Stromal cell of bone marrow (primary cell): ENCODE data around the gene RANBP10.

Experiments used
- DNase-seq: peaks from one replicate; pipeline ENCODE4 v3.0.0-alpha.2; 2012; ENCODE audit warnings: low read depth

The RANBP10 gene

DNA sequence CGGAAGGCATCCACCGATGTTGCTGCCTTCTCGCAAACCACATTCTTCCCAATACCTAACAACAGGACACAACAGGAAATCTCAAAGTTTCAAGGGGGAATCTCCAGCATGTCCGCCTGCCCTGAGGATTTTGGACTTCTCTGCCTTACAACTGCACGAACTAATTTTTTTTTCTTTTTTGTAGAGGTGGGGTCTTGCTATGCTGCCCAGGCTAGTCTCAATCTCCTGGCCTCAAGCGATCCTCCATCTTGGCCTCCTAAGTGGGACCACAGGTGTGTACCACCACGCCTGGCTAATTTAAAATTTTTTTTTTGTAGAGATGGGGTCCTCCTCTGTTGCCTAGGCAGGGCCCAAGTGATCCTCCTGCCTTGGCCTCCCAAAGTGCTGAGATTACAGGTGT, 130.4 kb downstream of the RANBP10 start:
- no peak for DNase-seq

DNA sequence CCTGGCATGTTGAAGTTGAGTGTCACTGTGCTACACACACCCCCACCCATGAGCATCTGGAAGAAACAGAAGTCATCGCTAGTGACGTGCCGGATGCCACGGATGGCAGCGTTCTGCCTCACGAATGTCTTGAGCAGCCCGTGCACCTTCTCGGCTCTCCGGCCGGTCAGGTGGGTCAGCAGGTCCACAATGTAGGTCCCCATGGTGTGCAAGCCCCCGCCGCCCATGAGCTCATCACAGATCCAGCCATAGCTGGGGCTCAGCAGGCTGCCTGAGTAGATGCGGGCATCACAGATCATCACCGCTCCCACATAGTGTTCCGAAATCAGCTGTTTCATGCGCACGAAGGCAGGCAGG, 130.8 kb downstream of the RANBP10 start:
- DNase-seq = no peak

DNA sequence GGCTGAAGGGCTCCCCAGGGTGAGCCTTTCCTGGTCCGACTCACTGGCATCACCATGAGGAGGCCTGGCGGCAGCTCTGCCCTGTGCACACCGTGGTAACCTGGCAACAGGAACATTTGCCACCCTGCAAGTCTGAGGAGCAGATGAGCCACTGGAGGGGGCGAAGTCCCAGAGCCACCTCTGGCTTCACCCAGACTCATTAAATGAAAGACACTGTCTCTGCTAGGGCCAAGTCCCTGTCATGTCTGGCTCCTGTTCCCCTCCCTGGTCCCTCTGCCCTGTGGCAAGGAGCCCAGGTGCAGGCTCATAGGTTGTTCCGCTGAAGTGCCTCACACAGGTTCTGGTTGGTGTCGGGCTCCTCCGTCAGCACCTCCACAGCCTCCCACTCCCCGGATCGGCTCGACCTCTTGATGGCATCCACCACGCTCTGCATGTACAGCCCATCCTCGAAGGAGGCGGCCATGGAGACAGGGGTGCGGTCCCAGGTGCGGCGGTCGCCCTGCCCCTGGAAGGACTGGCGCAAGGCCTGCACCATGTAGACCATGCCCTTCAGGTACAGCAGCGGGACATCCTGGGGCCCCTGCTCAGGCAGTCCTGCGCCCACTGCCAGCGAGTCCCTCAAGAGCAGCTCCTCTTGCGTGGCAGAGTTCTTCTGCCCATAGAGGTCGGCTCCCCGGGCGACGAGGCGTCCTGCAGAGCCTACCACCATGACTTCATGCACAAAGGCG, 131.3 kb downstream of the RANBP10 start:
- no peak for DNase-seq

DNA sequence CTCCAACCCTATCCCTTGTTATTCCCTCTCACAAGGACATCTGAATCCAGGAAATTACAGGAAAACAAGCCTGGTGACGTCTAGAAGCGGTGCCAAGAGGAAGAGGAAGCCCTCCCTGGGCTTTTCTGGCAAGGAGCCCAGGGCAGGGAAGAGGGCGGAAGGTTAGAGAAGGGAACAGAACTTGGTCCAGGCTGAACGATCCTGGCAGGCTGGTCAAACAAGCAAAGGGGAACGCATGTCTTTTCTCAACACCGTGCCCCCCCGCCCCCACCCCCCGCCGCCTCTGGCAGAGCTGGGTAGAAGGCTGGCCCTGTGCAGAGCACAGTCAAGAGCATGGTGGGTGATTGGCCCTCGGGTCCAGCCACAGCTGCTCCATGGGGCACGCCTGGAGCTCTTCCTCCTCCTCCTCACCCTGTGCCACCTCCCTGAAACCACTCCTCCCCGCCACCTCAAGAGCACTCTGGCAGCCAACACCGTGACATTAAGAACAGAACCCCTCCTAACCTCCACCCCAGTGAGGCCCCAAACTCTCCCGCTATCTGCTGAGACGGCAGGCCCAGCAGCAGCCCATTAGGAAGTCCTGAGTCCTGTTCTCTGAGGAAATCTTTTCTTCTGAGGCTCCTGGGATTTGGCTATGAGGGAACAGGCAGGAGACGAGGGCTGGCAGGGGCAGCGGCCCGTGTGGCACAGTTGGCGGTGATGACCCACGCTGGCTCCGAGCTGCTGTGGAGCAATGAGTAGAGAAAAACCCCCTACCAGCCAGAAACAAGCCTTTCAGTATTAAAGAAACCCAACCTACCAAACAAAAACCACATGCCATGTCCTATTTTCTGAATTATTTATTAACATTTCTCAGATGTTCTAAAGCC, 132.4 kb downstream of the RANBP10 start:
- DNase-seq = no peak
